GM21360 (cell line): ENCODE results near the gene CAPNS1.

Experiments
- ATAC-seq: cut with Tn5 transposase; IDR thresholded peaks from one replicate; pipeline ENCODE4 v1.9.1; 2021; ENCODE audit warnings: mild to moderate bottlenecking, moderate library complexity; ENCODE audit not compliant: unreplicated experiment

The CAPNS1 gene

GRCh38 chr19:36139473-36140303 lies at the start of gene CAPNS1:
CAPNS1 (plus strand) TSS chr19:36140066; CDS start chr19:36141012, 946 bp downstream.
- ATAC-seq, result peak; percentile 69

DNA sequence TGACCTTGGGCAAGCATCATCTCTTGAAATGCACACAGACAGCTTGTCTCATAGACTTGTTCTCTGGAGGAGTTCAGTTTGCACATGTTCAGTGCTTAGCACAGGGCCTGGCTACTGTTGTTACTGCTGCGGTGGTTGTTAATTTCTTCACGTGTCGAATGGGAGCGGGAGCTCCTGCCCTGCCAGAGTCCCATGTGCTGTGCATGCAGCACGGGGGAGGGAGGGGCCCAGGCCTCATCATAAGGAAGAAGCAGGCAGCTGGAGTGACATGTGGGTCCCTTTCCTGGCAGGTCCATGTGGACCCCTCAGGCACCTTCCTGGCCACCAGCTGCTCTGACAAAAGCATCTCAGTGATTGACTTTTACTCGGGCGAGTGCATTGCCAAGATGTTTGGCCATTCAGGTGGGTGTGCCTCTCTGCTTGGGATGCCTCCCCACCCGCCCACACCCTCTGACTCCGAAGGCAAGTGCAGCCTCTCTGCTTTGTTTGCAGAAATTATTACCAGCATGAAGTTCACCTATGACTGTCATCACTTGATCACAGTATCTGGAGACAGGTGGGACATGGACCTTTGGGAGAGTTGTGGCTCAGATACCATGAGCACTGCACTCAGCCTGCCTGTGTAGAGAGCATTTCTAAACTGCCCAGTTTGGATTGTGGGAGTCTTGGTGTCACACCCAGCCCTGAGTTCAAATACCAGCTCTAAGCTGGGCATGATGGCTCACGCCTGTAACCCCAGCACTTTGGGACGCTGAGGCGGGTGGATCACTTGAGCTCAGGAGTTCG lies 48.8 kb upstream of the CAPNS1 start:
- no peak for ATAC-seq

DNA sequence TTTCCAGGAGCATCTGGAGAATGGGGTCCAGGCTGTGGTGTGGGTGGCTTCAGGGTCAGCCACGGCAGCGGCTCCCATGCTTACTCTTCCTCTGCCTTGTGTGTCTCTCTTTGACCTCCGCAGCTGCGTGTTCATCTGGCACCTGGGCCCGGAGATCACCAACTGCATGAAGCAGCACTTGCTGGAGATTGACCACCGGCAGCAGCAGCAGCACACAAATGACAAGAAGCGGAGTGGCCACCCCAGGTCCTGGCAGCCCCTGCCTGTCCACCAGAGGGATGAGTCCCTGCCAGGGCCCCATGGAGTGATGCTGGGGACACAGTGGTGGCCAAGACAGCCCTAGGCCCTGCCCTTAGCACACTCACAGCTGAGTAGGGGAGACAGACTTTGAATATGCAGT lies 47.3 kb upstream of the CAPNS1 start:
- no peak for ATAC-seq

GRCh38 chr19:36093146-36093662 lies 46.7 kb upstream of the CAPNS1 start:
- ATAC-seq, result peak; percentile 62

DNA sequence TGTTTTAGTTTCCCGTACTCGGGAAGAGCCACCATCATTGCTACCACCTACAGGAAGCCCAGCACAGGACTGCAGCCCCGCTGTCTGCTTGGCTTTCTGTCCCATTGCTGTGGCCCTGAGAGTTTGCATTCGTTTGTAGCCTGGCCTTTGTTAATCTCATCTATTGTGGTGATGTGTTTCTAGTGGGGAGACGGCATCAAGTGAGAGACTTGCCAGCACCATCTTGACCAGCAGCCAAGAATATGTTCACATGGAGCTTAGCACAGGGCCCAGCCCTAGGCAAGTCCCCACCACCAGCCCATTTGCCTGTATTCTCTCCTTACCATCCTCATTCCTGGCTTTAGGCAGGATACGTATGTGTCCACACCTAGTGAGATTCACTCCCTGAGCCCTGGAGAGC lies 46.2 kb upstream of the CAPNS1 start:
- no peak for ATAC-seq

DNA sequence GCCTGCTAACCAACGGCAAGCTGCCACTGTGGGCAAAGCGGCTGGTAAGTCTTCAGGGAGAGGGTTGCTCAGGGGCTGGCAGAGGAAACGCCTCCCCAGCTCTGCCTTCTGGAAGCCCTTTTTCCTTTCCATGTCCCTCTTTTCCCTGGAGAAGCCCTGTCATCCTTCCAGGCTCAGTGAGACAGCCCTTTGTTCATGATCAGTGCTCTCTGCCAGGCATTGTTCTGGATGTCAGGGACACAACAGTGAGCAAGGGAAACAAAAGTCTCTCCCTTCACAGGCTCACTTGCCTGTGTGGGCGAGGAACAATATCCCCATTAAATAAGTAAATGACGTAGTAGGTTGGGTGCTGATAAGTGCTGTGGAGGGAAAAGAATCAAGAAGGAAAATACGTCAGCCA lies 42.8 kb upstream of the CAPNS1 start:
- ATAC-seq, result no peak

DNA sequence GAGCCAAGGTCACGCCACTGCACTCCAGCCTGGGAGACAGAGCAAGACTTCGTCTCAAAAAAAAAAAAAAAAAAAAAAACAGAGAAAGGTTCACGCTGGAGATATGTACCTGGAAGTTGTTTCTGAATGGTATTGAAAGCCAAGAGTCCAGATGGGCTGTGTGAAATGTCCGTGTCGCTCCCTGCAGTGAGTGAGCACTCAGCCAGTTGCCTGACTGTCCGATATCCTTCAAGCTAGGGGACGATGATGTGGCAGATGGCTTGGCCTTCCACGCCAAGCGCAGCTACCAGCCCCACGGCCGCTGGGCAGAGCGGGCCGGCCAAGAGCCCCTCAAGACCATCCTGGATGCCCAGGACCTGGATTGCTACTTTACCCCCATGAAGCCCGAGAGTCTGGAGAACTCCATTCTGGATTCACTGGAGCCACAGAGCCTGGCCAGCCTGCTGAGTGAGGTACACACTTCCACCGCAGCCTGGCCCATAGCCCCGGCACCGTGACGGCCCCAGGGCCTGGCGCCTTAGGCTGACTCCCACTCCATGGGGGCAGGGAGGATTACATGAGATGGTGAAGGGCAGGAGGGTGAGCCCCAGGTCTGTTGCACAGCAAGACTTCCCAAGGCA lies 40.6 kb upstream of the CAPNS1 start:
- ATAC-seq, result no peak

DNA sequence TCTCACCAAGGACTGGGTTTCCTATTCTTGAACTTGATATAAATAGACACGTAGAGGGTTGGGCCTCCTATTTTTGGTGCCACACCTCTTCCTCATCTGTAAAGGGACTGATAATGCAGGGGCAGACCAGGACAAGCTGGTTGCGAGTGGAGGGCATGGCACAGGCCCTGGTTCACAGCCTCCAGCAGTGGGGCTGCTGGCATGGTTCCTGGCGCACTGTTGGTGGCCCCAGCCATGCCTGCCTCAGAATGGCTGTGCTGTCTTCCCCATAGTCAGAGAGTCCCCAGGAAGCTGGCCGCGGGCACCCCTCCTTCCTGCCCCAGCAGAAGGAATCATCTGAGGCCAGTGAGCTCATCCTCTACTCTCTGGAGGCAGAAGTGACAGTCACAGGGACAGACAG lies 39.4 kb upstream of the CAPNS1 start:
- no peak for ATAC-seq

GRCh38 chr19:36101550-36102327 lies 38.1 kb upstream of the CAPNS1 start:
- no peak for ATAC-seq

DNA sequence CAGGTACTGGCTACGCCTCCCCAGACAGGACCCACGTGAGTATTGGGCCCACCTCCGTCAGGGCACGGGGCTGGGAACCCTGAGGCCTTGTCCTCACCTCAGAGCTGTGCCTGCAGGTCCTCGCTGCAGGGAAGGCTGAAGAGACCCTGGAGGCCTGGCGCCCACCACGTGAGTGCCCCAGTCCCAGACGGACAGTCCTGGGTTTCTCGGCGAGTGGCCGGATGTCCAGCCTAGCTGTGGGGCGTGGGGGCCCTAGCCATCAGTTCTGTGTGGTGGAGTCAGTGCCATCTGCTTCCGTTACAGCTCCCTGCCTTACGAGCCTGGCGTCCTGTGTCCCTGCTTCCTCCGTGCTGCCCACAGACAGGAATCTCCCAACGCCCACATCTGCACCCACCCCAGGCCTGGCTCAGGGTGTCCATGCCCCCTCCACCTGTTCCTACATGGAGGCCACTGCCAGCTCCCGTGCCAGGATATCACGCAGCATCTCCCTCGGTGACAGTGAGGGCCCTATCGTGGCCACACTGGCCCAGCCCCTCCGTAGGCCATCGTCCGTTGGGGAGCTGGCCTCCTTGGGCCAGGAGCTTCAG lies 36.7 kb upstream of the CAPNS1 start:
- ATAC-seq, result no peak

DNA sequence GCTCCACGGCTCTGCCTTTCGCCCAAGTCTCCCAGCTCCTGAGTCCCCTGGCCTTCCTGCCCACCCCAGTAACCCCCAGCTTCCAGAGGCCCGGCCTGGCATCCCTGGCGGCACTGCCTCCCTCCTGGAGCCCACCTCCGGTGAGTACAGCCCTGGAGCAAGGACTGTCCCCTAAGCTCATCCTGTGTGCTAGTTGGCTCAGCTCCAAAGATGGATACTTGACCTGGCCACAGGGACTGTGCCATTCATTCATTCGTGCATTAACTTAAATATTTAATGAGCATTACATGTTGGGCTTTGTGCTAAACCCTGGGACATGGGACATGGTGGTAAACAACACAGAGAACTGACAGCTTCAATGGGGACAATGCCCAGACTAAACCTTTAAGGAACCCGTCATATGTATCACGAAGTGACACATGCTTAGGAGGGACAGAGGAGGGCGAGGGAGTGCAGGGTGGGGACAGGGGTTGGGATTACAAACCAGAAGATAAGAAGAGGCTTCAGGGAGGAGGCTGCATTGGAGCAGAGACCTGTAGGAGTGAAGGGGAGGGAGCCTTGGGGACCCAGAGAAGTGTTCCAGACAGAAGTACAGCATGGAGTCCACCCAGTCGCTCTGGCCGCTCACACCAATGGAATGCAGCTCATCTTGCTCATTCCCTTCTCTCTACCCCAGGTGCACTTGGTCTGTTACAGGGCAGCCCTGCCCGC lies 35.9 kb upstream of the CAPNS1 start:
- ATAC-seq, result no peak

DNA sequence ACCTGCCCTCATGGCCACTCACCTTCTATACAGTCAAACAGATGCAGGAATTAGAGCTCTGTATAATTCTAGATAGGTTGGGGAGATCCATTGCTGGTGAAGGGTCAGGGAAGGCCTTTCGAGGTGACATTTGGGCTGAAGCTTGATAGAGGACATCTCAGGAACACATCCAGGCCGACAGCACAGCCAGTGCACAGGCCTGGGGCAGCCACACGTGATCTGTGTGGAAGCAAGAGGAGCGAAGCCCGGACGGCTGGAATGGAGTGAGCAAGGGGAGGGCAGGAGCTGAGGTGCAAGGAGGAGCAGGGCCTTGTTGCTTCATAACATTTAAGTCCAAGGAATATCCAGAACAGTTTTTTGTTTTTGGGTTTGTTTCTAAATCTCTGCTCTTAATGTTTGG lies 33.4 kb upstream of the CAPNS1 start:
- ATAC-seq, result no peak

DNA sequence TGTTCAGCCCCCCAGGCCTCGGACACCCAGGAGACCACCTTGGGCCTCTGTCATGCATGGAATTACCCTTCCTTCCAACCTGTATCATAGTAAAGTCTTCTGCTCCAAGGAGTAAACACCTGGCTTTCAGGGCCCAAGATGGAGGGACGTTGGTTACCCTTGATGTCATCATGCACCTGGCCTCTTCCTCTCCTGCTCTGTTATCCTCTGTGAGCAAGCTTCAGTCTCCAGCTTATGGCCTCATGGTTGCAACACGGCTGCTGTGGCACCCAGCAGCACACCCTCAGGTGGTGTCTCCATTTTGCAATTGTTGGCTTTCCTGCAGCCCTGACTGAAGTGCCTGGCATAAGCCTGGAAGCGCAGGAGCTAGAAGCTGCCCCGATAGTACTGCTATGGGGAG lies 32.9 kb upstream of the CAPNS1 start:
- no peak for ATAC-seq

- no peak for ATAC-seq
Observed at GRCh38 chr19:36108684-36109083, 31.2 kb upstream of the CAPNS1 start.

GRCh38 chr19:36110487-36111199 lies 29.2 kb upstream of the CAPNS1 start, which contains the start of gene OVOL3:
OVOL3 (plus strand) TSS chr19:36111143; CDS start chr19:36111203, 60 bp downstream.
- ATAC-seq, result no peak

GRCh38 chr19:36111200-36111539 lies 28.7 kb upstream of the CAPNS1 start:
- ATAC-seq, result no peak

GRCh38 chr19:36112678-36113077 lies 27.2 kb upstream of the CAPNS1 start:
- no peak for ATAC-seq

GRCh38 chr19:36113425-36113824 lies 26.4 kb upstream of the CAPNS1 start:
- no peak for ATAC-seq
